Nephron (organoid): Measurements from ENCODE around the gene SH3TC1.

Experiments used
- H3K27ac Mint-ChIP-seq, 3 experiments: 2 replicates each; pipeline ENCODE4 v1.8.0; 2020; ENCODE audit warnings: mixed read lengths in 3 of 3, mild to moderate bottlenecking in 2 of 3, moderate library complexity in 1 of 3
- H3K27me3 Mint-ChIP-seq: 2 replicates; pipeline ENCODE4 v1.8.0; 2021; ENCODE audit warnings: low read depth, mild to moderate bottlenecking, moderate library complexity, mixed read lengths
- H3K36me3 Mint-ChIP-seq: 2 replicates; pipeline ENCODE4 v1.8.0; 2020; ENCODE audit warnings: low read depth, mixed read lengths
- H3K4me1 Mint-ChIP-seq: 2 replicates; pipeline ENCODE4 v1.8.0; 2020; ENCODE audit warnings: mixed read lengths
- H3K4me3 Mint-ChIP-seq, 3 experiments: 2 replicates each; pipeline ENCODE4 v1.8.0; 2020; ENCODE audit warnings: mild to moderate bottlenecking in 3 of 3, mixed read lengths in 3 of 3, moderate library complexity in 2 of 3
- H3K9me3 Mint-ChIP-seq: 2 replicates; pipeline ENCODE4 v1.8.0; 2020; ENCODE audit warnings: mixed read lengths
- TF ChIP-seq, protein P1 (sequence below), 3 experiments: fragments of 200-600 bp; sonication (generic); IDR thresholded peaks; one replicate each; pipeline ENCODE4 v1.5.0; 2021; ENCODE audit warnings: antibody characterized with exemption in 3 of 3; ENCODE audit not compliant: unreplicated experiment in 3 of 3

Gene SH3TC1

DNA sequence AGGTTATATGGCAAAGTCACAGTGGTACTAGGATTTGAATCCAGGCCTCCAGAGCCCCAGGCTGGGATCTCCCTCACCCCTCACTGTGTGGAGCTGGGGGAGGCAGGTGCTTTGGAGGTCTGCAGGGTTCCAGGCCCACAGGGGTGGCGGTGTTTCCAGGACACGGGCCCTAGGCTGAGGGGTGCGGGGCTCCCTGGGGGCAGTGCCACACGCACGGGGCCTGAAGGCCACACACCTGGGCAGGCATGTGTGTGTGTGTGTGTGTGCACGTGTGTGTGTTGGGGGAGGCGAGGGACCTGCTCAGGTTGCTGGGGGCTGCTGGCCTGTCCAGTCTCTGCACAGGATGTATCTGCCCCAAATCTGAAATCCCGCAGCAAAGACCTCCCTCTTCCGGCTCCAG lies 18.8 kb downstream of the SH3TC1 start:
- Mint-ChIP-seq H3K27ac (no peak overlapping the region), H3K36me3 (peaks cover 12% of the 10 kb centered on the region)

DNA sequence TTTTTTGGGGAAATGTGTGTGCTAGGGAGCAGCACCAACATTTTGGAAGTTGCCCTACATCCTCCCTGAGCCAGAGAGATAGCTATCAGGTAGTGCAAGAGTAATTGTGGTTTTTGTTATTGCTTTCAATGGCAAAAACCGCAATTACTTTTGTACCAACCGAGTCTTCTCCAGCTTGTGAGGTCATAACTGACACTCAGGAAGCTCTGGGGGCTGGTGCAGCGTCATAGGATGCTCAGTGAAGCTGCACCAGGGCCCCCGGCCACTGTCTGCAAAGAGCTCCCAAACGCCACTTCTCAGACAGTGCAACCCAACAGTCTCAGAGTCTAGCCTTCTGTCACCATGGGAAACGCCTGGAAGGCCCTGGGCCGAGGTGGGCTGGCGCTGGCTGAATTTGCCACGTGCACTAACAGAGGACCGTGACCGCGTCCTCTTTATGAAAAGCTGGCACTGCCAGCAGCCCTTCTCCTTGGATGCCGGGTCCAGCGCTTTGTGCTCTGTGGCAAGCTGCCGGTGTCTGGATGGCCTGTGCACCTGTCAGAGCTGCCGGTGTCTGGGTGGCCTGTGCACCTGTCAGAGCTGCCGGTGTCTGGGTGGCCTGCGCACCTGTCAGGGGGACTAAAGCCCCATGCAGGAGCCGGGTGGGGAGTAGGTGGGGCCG lies 19.4 kb downstream of the SH3TC1 start:
- TF ChIP-seq, protein P1, sequence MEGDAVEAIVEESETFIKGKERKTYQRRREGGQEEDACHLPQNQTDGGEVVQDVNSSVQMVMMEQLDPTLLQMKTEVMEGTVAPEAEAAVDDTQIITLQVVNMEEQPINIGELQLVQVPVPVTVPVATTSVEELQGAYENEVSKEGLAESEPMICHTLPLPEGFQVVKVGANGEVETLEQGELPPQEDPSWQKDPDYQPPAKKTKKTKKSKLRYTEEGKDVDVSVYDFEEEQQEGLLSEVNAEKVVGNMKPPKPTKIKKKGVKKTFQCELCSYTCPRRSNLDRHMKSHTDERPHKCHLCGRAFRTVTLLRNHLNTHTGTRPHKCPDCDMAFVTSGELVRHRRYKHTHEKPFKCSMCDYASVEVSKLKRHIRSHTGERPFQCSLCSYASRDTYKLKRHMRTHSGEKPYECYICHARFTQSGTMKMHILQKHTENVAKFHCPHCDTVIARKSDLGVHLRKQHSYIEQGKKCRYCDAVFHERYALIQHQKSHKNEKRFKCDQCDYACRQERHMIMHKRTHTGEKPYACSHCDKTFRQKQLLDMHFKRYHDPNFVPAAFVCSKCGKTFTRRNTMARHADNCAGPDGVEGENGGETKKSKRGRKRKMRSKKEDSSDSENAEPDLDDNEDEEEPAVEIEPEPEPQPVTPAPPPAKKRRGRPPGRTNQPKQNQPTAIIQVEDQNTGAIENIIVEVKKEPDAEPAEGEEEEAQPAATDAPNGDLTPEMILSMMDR (IDR thresholded peaks at IDR 0.05; ENCODE audit: unreplicated experiment in 3 of 3) = no peak
- Mint-ChIP-seq H3K27me3 (peaks cover 16% of the 10 kb centered on the region), H3K4me1 (peaks cover 34% of the 10 kb centered on the region), H3K36me3 (peaks cover 12% of the 10 kb centered on the region), H3K4me3 (no peak overlapping the region), H3K27ac (no peak overlapping the region), H3K9me3 (no peaks in the 10 kb centered on the region)

More for the DNA sequence above, 18.8 kb downstream of the SH3TC1 start:
- TF ChIP-seq, protein P1 (IDR thresholded peaks at IDR 0.05; ENCODE audit: unreplicated experiment in 3 of 3) = no peak
- no peaks in the 10 kb centered on the region for H3K9me3 Mint-ChIP-seq
- peaks cover 36% of the 10 kb centered on the region for H3K4me1 Mint-ChIP-seq
- peaks cover 18% of the 10 kb centered on the region for H3K27me3 Mint-ChIP-seq
- no peak overlapping the region for H3K4me3 Mint-ChIP-seq

DNA sequence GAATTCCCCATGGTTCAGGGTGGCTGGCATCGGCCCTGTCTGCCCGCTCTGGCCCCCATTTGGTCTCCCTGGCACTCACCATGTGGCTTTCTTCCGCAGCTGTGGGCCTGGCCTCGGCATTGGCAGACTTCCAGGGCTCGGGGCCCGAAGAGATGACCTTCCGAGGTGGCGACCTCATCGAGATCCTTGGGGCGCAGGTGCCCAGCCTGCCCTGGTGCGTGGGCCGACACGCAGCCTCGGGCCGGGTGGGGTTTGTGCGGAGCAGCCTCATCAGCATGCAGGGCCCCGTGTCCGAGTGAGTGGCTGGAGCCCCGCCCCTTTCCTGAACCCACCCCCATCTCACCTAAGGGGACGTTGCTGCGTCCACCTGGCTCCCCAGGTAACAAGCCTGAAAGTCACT lies 20.1 kb downstream of the SH3TC1 start:
- Mint-ChIP-seq H3K4me1 (peaks cover 33% of the 10 kb centered on the region), H3K27ac (no peak overlapping the region), H3K27me3 (peaks cover 14% of the 10 kb centered on the region), H3K36me3 (peaks cover 12% of the 10 kb centered on the region), H3K9me3 (no peaks in the 10 kb centered on the region), H3K4me3 (no peak overlapping the region)
- TF ChIP-seq, protein P1 (IDR thresholded peaks at IDR 0.05; ENCODE audit: unreplicated experiment in 3 of 3) = no peak

DNA sequence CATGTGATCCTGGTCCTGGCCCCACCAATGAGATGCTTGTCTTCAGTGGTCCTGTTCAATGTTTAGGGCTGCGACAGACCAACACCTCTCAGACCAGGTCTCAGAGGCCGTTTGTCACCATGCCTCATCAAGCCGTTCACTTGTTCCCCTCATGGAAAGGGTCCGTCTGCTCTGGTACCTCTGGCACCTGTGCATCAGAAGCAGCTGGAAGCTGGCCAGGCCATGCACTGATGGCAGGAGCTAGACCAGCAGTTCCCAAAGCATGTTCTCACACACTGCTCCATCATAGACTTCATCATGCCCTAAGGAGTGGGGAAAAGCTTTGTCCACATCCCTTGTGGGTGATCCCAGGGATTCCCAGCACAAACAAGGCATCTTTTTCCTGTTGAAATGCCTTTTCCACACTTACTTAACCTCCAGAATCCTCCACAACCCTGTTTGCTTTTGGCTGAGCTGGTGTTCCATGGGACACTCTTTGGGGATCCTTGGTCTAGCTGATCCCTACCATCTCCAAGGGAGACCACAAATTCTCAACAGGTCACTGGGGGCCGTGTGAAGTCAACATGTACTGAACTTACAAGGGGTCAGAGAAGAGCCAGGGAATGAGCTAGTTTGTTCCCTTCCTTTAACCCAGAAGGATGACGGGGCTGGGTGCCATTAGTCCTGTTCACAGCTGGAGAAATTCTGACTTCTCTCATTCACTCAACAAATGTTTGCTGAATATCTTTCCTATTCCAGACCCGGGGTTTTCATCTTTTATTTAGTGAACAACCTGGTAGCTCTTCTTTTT lies 21.8 kb downstream of the SH3TC1 start:
- Mint-ChIP-seq H3K4me1 (peaks cover 36% of the 10 kb centered on the region), H3K36me3 (peaks cover 12% of the 10 kb centered on the region), H3K27me3 (peaks cover 6% of the 10 kb centered on the region), H3K27ac (peak overlapping the region in 1 of 3 experiments; percentile 59), H3K4me3 (no peak overlapping the region), H3K9me3 (no peaks in the 10 kb centered on the region)
- TF ChIP-seq, protein P1 (IDR thresholded peaks at IDR 0.05; ENCODE audit: unreplicated experiment in 3 of 3) = no peak

DNA sequence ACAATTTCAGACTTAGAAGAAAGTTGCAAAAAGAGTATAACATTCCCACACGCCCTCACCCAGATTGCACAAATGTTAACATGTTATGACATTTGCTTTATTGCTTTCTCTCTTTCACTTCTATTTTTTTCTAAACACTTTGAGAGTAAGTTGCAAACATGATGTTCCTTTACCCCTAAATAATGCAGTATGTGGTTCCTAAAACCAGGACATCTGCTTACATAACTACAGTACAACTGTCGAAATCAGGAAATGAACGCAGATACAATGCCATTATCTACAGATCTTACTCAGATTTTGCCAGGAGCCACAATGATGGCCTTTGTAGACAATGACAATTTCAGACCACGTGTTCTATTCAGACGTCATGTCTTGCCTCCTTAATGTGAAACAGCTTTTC lies 22.4 kb downstream of the SH3TC1 start:
- H3K4me3 Mint-ChIP-seq = no peak overlapping the region
- H3K9me3 Mint-ChIP-seq = no peaks in the 10 kb centered on the region

More for the DNA sequence above, 22.4 kb downstream of the SH3TC1 start:
- peaks cover 43% of the 10 kb centered on the region for H3K4me1 Mint-ChIP-seq
- TF ChIP-seq, protein P1 (IDR thresholded peaks at IDR 0.05; ENCODE audit: unreplicated experiment in 3 of 3) = no peak
- peaks cover 12% of the 10 kb centered on the region for H3K36me3 Mint-ChIP-seq
- H3K27me3 Mint-ChIP-seq = peaks cover 6% of the 10 kb centered on the region
- peak overlapping the region in 2 of 3 experiments; percentile 3 to 59 for H3K27ac Mint-ChIP-seq
